GM12878 (cell line): Measurements from ENCODE around the gene TMEM207.

Experiments used
- BRCA1 ChIP-seq: IDR thresholded peaks from 2 replicates; pipeline ENCODE4 v1.6.1; 2011; ENCODE audit warnings: low read depth, low read length, improper control_type of control experiment
- CTCF ChIP-seq, 3 experiments: IDR thresholded peaks in 2 of 3; conservative IDR thresholded peaks in 1 of 3; 2 replicates each; pipeline ENCODE4 v1.5.1; 2011; ENCODE audit warnings: low read depth in 3 of 3, low read length in 3 of 3, mild to moderate bottlenecking in 3 of 3, control low read depth in 2 of 3, moderate library complexity in 2 of 3, inconsistent platforms in 1 of 3, mixed read lengths in 1 of 3; ENCODE audit not compliant: control insufficient read depth in 2 of 3, insufficient read depth in 1 of 3; ENCODE audit errors: extremely low read depth in 1 of 3
- REST ChIP-seq: IDR thresholded peaks from 2 replicates; pipeline ENCODE4 v1.6.1; 2012; ENCODE audit warnings: mild to moderate bottlenecking, low read depth, low read length
- TF ChIP-seq, protein P1 (sequence below): IDR thresholded peaks from 2 replicates; pipeline ENCODE4 v1.6.1; 2012; ENCODE audit warnings: low read depth, low read length, improper control_type of control experiment

- TF ChIP-seq CTCF (IDR thresholded peaks at IDR 0.05 in 2 of 3, conservative IDR thresholded peaks at IDR 0.05 in 1 of 3; ENCODE audit: control insufficient read depth in 2 of 3, extremely low read depth in 1 of 3, insufficient read depth in 1 of 3, low read depth in 3 of 3, low read length in 3 of 3) = no peak
- TF ChIP-seq, protein P1, sequence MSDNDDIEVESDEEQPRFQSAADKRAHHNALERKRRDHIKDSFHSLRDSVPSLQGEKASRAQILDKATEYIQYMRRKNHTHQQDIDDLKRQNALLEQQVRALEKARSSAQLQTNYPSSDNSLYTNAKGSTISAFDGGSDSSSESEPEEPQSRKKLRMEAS = no peak
- no peak for TF ChIP-seq BRCA1
- no peak for TF ChIP-seq REST
Measured at GRCh38 chr3:190424108-190424477, 25.6 kb downstream of the TMEM207 start.
